ENCODE data around the gene CTF1. TPM values are rescaled to one million over a fixed set of nuclear protein-coding genes. Genes with fewer than 3 reads are reported as not detected.
A peak's percentile ranks its signal among the peaks of the same experiment; 100 is the strongest.

CTF1 gene
- total RNA-seq, 1 donor from 2014 or later = 6.0 TPM

- Mint-ChIP-seq H3K27ac (ENCODE audit: unreplicated experiment) (no peak overlapping the region), H3K4me1 (ENCODE audit: unreplicated experiment) (peaks cover 37% of the 10 kb centered on the region), H3K4me3 (ENCODE audit: unreplicated experiment) (no peak overlapping the region), H3K9me3 (ENCODE audit: unreplicated experiment) (no peaks in the 10 kb centered on the region), H3K36me3 (ENCODE audit: unreplicated experiment) (no peaks in the 10 kb centered on the region), H3K27me3 (ENCODE audit: unreplicated experiment) (no peaks in the 10 kb centered on the region)
- TF ChIP-seq CTCF (IDR thresholded peaks at IDR 0.05) = no peak
- no peak for DNase-seq (ENCODE audit: extremely low spot score, unreplicated experiment)
These were observed 3.4 kb downstream of the CTF1 start for GRCh38 chr16:30899794-30900193.

GRCh38 chr16:30900588-30900987 is 4.2 kb downstream of the CTF1 start:
- DNase-seq (ENCODE audit: extremely low spot score, unreplicated experiment) = no peak
- Mint-ChIP-seq H3K4me3 (ENCODE audit: unreplicated experiment) (no peak overlapping the region), H3K4me1 (ENCODE audit: unreplicated experiment) (peaks cover 31% of the 10 kb centered on the region), H3K9me3 (ENCODE audit: unreplicated experiment) (no peaks in the 10 kb centered on the region), H3K36me3 (ENCODE audit: unreplicated experiment) (no peaks in the 10 kb centered on the region), H3K27ac (ENCODE audit: unreplicated experiment) (no peak overlapping the region), H3K27me3 (ENCODE audit: unreplicated experiment) (no peaks in the 10 kb centered on the region)
- TF ChIP-seq CTCF (IDR thresholded peaks at IDR 0.05) = no peak

GRCh38 chr16:30901201-30902028 is 5.0 kb downstream of the CTF1 start:
- no peak for TF ChIP-seq CTCF (IDR thresholded peaks at IDR 0.05)
- Mint-ChIP-seq H3K36me3 (ENCODE audit: unreplicated experiment) (no peaks in the 10 kb centered on the region), H3K4me3 (ENCODE audit: unreplicated experiment) (peak overlapping the region; percentile 56), H3K4me1 (ENCODE audit: unreplicated experiment) (peaks cover 23% of the 10 kb centered on the region), H3K27ac (ENCODE audit: unreplicated experiment) (peak overlapping the region; percentile 60), H3K9me3 (ENCODE audit: unreplicated experiment) (no peaks in the 10 kb centered on the region), H3K27me3 (ENCODE audit: unreplicated experiment) (no peaks in the 10 kb centered on the region)
- no peak for DNase-seq (ENCODE audit: extremely low spot score, unreplicated experiment)

- peaks cover 16% of the 10 kb centered on the region for H3K4me1 Mint-ChIP-seq (ENCODE audit: unreplicated experiment)
- peak overlapping the region; percentile 94 for H3K27ac Mint-ChIP-seq (ENCODE audit: unreplicated experiment)
- H3K9me3 Mint-ChIP-seq (ENCODE audit: unreplicated experiment) = no peaks in the 10 kb centered on the region
- H3K27me3 Mint-ChIP-seq (ENCODE audit: unreplicated experiment) = no peaks in the 10 kb centered on the region
- TF ChIP-seq CTCF (IDR thresholded peaks at IDR 0.05) = peak; percentile 35
- peak overlapping the region; percentile 80 for H3K4me3 Mint-ChIP-seq (ENCODE audit: unreplicated experiment)
- peak; percentile 91 for DNase-seq (ENCODE audit: extremely low spot score, unreplicated experiment)
- H3K36me3 Mint-ChIP-seq (ENCODE audit: unreplicated experiment) = no peaks in the 10 kb centered on the region
These were observed 5.9 kb downstream of the CTF1 start for GRCh38 chr16:30902029-30902972.

GRCh38 chr16:30903002-30903401 is 6.6 kb downstream of the CTF1 start:
- Mint-ChIP-seq H3K4me1 (ENCODE audit: unreplicated experiment) (peaks cover 15% of the 10 kb centered on the region), H3K27ac (ENCODE audit: unreplicated experiment) (peak overlapping the region; percentile 94), H3K36me3 (ENCODE audit: unreplicated experiment) (no peaks in the 10 kb centered on the region), H3K27me3 (ENCODE audit: unreplicated experiment) (no peaks in the 10 kb centered on the region), H3K4me3 (ENCODE audit: unreplicated experiment) (peak overlapping the region; percentile 80), H3K9me3 (ENCODE audit: unreplicated experiment) (no peaks in the 10 kb centered on the region)
- DNase-seq (ENCODE audit: extremely low spot score, unreplicated experiment) = no peak
- no peak for TF ChIP-seq CTCF (IDR thresholded peaks at IDR 0.05)

All from osteocyte (in vitro differentiated cells).